ENCODE data around the gene TPBGL.

- TF ChIP-seq POLR2AphosphoS5 (IDR thresholded peaks at IDR 0.05) (peak in 1 of 3 donors; percentile 32), CTCF (IDR thresholded peaks at IDR 0.05 in 8 of 11, conservative IDR thresholded peaks at IDR 0.05 in 3 of 11) (no peak)
Measured at GRCh38 chr11:75283391-75283931, 42.9 kb downstream of the TPBGL start.
